ENCODE data around the gene KCTD20. TPM values are rescaled to one million over a fixed set of nuclear protein-coding genes. Genes with fewer than 3 reads are reported as not detected.
A peak's percentile ranks its signal among the peaks of the same experiment; 100 is the strongest.

KCTD20 gene
- total and polyA plus RNA-seq, 2 of the 13 experiments (the other 11 are each of a cell fraction or from before 2014, with no cell fraction given), result 52.7 to 67.1 TPM

DNA sequence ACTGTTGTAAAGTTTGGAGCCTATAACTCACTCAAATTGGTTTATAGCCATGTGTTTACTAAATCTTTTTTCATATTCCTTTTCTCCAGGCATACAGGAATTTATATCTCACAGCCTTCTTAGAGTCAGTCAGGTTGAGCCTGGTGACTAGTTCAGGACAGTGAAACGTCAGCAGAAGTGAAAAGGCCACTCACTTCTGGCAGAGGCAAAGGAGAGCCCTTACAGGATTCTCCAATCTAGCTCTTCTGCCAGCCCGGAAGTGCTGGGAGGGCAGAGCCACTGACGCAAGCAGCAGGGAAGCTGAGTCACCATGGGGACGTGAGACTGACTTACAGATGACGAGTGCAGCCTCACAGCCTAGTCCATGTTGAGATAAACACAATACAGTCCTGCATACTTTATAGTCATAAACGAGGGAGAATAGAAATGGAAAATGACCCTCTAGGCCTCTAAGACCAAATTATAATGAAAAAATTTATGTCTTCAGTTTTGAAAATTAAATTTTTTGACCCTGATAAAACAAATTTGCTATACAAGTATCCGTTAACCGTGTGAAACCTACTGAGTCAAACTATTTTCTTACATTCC is 1.4 kb upstream of the KCTD20 start (continued):
- TF ChIP-seq THYN1 (CRISPR knock-in tag; IDR thresholded peaks at IDR 0.05; ENCODE audit: borderline replicate concordance, low read depth) (no peak), KLF16 (CRISPR knock-in tag; IDR thresholded peaks at IDR 0.05) (peak in 1 of 2 experiments; percentile 86; a peak in 1 of 4 replicates), ADNP (CRISPR knock-in tag; IDR thresholded peaks at IDR 0.05) (no peak), NR1H2 (CRISPR knock-in tag; IDR thresholded peaks at IDR 0.05; ENCODE audit: borderline replicate concordance, low read depth) (no peak), IKZF4 (CRISPR knock-in tag; IDR thresholded peaks at IDR 0.05; ENCODE audit: borderline replicate concordance, low read depth, not compliant biosample characterization) (no peak), RFXAP (CRISPR knock-in tag; IDR thresholded peaks at IDR 0.05; ENCODE audit: borderline replicate concordance) (no peak), ZNF749 (CRISPR knock-in tag; IDR thresholded peaks at IDR 0.05; ENCODE audit: borderline replicate concordance) (no peak), ZFX (CRISPR knock-in tag; IDR thresholded peaks at IDR 0.05; ENCODE audit: low read depth) (peak; percentile 15; the same call in 1 of the 2 replicates), RCOR2 (CRISPR knock-in tag; IDR thresholded peaks at IDR 0.05) (peak; percentile 4; the same call in 1 of the 2 replicates), ZNF839 (CRISPR knock-in tag; IDR thresholded peaks at IDR 0.05; ENCODE audit: borderline replicate concordance) (no peak), PHF21A (CRISPR knock-in tag; IDR thresholded peaks at IDR 0.05) (peak; percentile 43; the same call in 1 of the 2 replicates), ZNF263 (CRISPR knock-in tag; IDR thresholded peaks at IDR 0.05) (no peak)
- TF ChIP-seq, protein P1, sequence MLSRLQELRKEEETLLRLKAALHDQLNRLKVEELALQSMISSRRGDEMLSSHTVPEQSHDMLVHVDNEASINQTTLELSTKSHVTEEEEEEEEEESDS (CRISPR knock-in tag; IDR thresholded peaks at IDR 0.05; ENCODE audit: borderline replicate concordance), result no peak
- TF ChIP-seq, protein P2, sequence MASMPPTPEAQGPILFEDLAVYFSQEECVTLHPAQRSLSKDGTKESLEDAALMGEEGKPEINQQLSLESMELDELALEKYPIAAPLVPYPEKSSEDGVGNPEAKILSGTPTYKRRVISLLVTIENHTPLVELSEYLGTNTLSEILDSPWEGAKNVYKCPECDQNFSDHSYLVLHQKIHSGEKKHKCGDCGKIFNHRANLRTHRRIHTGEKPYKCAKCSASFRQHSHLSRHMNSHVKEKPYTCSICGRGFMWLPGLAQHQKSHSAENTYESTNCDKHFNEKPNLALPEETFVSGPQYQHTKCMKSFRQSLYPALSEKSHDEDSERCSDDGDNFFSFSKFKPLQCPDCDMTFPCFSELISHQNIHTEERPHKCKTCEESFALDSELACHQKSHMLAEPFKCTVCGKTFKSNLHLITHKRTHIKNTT (CRISPR knock-in tag; IDR thresholded peaks at IDR 0.05), result no peak
- TF ChIP-seq, protein P3, sequence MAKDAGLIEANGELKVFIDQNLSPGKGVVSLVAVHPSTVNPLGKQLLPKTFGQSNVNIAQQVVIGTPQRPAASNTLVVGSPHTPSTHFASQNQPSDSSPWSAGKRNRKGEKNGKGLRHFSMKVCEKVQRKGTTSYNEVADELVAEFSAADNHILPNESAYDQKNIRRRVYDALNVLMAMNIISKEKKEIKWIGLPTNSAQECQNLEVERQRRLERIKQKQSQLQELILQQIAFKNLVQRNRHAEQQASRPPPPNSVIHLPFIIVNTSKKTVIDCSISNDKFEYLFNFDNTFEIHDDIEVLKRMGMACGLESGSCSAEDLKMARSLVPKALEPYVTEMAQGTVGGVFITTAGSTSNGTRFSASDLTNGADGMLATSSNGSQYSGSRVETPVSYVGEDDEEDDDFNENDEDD (CRISPR knock-in tag; IDR thresholded peaks at IDR 0.05; ENCODE audit: borderline replicate concordance), result no peak
- TF ChIP-seq, protein P4, sequence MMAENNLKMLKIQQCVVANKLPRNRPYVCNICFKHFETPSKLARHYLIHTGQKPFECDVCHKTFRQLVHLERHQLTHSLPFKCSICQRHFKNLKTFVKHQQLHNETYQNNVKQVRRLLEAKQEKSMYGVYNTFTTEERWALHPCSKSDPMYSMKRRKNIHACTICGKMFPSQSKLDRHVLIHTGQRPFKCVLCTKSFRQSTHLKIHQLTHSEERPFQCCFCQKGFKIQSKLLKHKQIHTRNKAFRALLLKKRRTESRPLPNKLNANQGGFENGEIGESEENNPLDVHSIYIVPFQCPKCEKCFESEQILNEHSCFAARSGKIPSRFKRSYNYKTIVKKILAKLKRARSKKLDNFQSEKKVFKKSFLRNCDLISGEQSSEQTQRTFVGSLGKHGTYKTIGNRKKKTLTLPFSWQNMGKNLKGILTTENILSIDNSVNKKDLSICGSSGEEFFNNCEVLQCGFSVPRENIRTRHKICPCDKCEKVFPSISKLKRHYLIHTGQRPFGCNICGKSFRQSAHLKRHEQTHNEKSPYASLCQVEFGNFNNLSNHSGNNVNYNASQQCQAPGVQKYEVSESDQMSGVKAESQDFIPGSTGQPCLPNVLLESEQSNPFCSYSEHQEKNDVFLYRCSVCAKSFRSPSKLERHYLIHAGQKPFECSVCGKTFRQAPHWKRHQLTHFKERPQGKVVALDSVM (CRISPR knock-in tag; IDR thresholded peaks at IDR 0.05), result no peak
- TF ChIP-seq, protein P5, sequence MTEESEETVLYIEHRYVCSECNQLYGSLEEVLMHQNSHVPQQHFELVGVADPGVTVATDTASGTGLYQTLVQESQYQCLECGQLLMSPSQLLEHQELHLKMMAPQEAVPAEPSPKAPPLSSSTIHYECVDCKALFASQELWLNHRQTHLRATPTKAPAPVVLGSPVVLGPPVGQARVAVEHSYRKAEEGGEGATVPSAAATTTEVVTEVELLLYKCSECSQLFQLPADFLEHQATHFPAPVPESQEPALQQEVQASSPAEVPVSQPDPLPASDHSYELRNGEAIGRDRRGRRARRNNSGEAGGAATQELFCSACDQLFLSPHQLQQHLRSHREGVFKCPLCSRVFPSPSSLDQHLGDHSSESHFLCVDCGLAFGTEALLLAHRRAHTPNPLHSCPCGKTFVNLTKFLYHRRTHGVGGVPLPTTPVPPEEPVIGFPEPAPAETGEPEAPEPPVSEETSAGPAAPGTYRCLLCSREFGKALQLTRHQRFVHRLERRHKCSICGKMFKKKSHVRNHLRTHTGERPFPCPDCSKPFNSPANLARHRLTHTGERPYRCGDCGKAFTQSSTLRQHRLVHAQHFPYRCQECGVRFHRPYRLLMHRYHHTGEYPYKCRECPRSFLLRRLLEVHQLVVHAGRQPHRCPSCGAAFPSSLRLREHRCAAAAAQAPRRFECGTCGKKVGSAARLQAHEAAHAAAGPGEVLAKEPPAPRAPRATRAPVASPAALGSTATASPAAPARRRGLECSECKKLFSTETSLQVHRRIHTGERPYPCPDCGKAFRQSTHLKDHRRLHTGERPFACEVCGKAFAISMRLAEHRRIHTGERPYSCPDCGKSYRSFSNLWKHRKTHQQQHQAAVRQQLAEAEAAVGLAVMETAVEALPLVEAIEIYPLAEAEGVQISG (CRISPR knock-in tag; IDR thresholded peaks at IDR 0.05), result peak; percentile 71

Measured in HepG2 (cell line).